Measurements from ENCODE around the gene ZNF69. TPM values are rescaled to one million over a fixed set of nuclear protein-coding genes. Genes with fewer than 3 reads are reported as not detected.
A peak's percentile ranks its signal among the peaks of the same experiment; 100 is the strongest.
"Not testable (repeated sequence)": the region's sequence is repeated elsewhere in the genome, so short reads cannot be mapped to it uniquely, and the experiment has no call there.

The ZNF69 gene
- total and polyA plus RNA-seq, 2 donors (not counting 1 experiment from before 2014, with no cell fraction given), result 0.92 to 2.1 TPM

GRCh38 chr19:11882606-11883005 is 5.0 kb upstream of the ZNF69 start:
- Histone ChIP-seq H3K27ac (ENCODE audit: low read length in 2 of 2) (no peak overlapping the region), H4K20me1 (ENCODE audit: control insufficient read depth, insufficient read depth, low read length, poor library complexity, severe bottlenecking) (no peaks in the 10 kb centered on the region), H3K4me2 (replicated peaks; ENCODE audit: low read depth, low read length, poor library complexity, severe bottlenecking) (no peak overlapping the region), H3K27me3 (replicated peaks in 1 of 4; ENCODE audit: control extremely low read depth in 1 of 4, control insufficient read depth in 3 of 4, insufficient read depth in 4 of 4, low read length in 3 of 4) (no peaks in the 10 kb centered on the region), H3K9me3 (ENCODE audit: control extremely low read depth in 1 of 3, control insufficient read depth in 2 of 3, insufficient read depth in 1 of 3, low read length in 2 of 3) (peaks cover 0 to 32% (median 7%) of the 10 kb centered on the region in 3 donors), H3K79me2 (ENCODE audit: control insufficient read depth, insufficient read depth, low read length) (no peaks in the 10 kb centered on the region), H3K36me3 (replicated peaks in 1 of 2; ENCODE audit: control extremely low read depth in 1 of 2, control insufficient read depth in 1 of 2, extremely low read depth in 1 of 2, insufficient read depth in 2 of 2, low read length in 1 of 2) (no peaks in the 10 kb centered on the region), H3K9ac (ENCODE audit: low read length) (no peak overlapping the region), H3K4me3 (ENCODE audit: control extremely low read depth in 1 of 5, extremely low read depth in 1 of 5, insufficient read depth in 1 of 5, low read depth in 2 of 5, low read length in 4 of 5) (no peak overlapping the region), H3K4me1 (ENCODE audit: control insufficient read depth in 2 of 2, insufficient read depth in 2 of 2, low read length in 2 of 2) (peaks cover 4 to 12% of the 10 kb centered on the region in 2 donors), H2AFZ (ENCODE audit: insufficient read depth, low read depth, low read length, poor library complexity, severe bottlenecking) (no peak overlapping the region)
- H3K9me3 Mint-ChIP-seq (ENCODE audit: insufficient read depth), result peaks cover 3% of the 10 kb centered on the region
- ChIA-PET POLR2A (no interaction called here), CTCF (interaction anchor here (0.6 to 3.7 kb wide), 13 partner anchors 9 to 260 kb away, joined by 3 to 20 read pairs (median 5); partner anchors contain the start of genes ZNF20 and ZNF491)
- no peak for ATAC-seq (ENCODE audit: low read depth)
- peaks cover 9% of the 10 kb centered on the region for H3K4me1 Mint-ChIP-seq
- H3K4me3 Mint-ChIP-seq, result no peak overlapping the region
- DNase-seq, result no peak
- no peaks in the 10 kb centered on the region for H3K27me3 Mint-ChIP-seq
- TF ChIP-seq EZH2 (IDR thresholded peaks at IDR 0.05; ENCODE audit: borderline replicate concordance, insufficient read depth, low read depth, low read length, poor library complexity, severe bottlenecking) (no peak), CTCF (IDR thresholded peaks at IDR 0.05) (no peak)
- H3K27ac Mint-ChIP-seq, result no peak overlapping the region
- no CpG with 5 or more reads among the region's 2 CpGs for WGBS (ENCODE audit: insufficient coverage)
- intact Hi-C loops (cut with micrococcal nuclease), result no loop called here

- peak overlapping the region; percentile 81 for H3K9ac ChIP-seq (ENCODE audit: low read length)
- H3K9me3 ChIP-seq (ENCODE audit: control extremely low read depth in 1 of 3, control insufficient read depth in 2 of 3, insufficient read depth in 1 of 3, low read length in 2 of 3), result peaks cover 0 to 13% (median 0%) of the 10 kb centered on the region in 3 donors
- H4K20me1 ChIP-seq (ENCODE audit: control insufficient read depth, insufficient read depth, low read length, poor library complexity, severe bottlenecking), result no peaks in the 10 kb centered on the region
- Mint-ChIP-seq H3K27me3 (no peaks in the 10 kb centered on the region), H3K27ac (no peak overlapping the region), H3K9me3 (ENCODE audit: insufficient read depth) (peaks cover 3% of the 10 kb centered on the region), H3K4me3 (peak overlapping the region; percentile 92), H3K4me1 (peaks cover 24% of the 10 kb centered on the region)
- ATAC-seq (ENCODE audit: low read depth) (peak; percentile 11), DNase-seq (no peak)
- peak overlapping the region; percentile 50 to 92 (median 80) for H3K4me3 ChIP-seq (ENCODE audit: control extremely low read depth in 1 of 5, extremely low read depth in 1 of 5, insufficient read depth in 1 of 5, low read depth in 2 of 5, low read length in 4 of 5)
- POLR2A ChIA-PET, result interaction anchor here (0.7 kb wide), 1 partner anchor 100 kb away, joined by 3 read pairs; no protein-coding TSS in a partner anchor
- H3K4me1 ChIP-seq (ENCODE audit: control insufficient read depth in 2 of 2, insufficient read depth in 2 of 2, low read length in 2 of 2), result peaks cover 8 to 17% of the 10 kb centered on the region in 2 donors
- H3K79me2 ChIP-seq (ENCODE audit: control insufficient read depth, insufficient read depth, low read length), result peaks cover 3% of the 10 kb centered on the region
- H3K4me2 ChIP-seq (replicated peaks; ENCODE audit: low read depth, low read length, poor library complexity, severe bottlenecking), result peak overlapping the region; percentile 92
- TF ChIP-seq EZH2 (IDR thresholded peaks at IDR 0.05; ENCODE audit: borderline replicate concordance, insufficient read depth, low read depth, low read length, poor library complexity, severe bottlenecking) (no peak), CTCF (IDR thresholded peaks at IDR 0.05) (no peak)
- CTCF ChIA-PET, result interaction anchor here (0.8 kb wide), 1 partner anchor 37 kb away, joined by 3 read pairs; no protein-coding TSS in a partner anchor
- 21% methylated on average over 7 of the region's 7 CpGs for WGBS (ENCODE audit: insufficient coverage)
- H3K27me3 ChIP-seq (replicated peaks in 1 of 4; ENCODE audit: control extremely low read depth in 1 of 4, control insufficient read depth in 3 of 4, insufficient read depth in 4 of 4, low read length in 3 of 4), result no peaks in the 10 kb centered on the region
- H3K36me3 ChIP-seq (replicated peaks in 1 of 2; ENCODE audit: control extremely low read depth in 1 of 2, control insufficient read depth in 1 of 2, extremely low read depth in 1 of 2, insufficient read depth in 2 of 2, low read length in 1 of 2), result no peaks in the 10 kb centered on the region
- intact Hi-C loops (cut with micrococcal nuclease), result no loop called here
- H3K27ac ChIP-seq (ENCODE audit: low read length in 2 of 2), result no peak overlapping the region
- peak overlapping the region; percentile 90 for H2AFZ ChIP-seq (ENCODE audit: insufficient read depth, low read depth, low read length, poor library complexity, severe bottlenecking)
Measured at GRCh38 chr19:11887234-11887610, 360 bp upstream of the ZNF69 start.

- intact Hi-C loops (cut with micrococcal nuclease); H3K9ac ChIP-seq (ENCODE audit: low read length); ATAC-seq (ENCODE audit: low read depth); H3K36me3 ChIP-seq (replicated peaks in 1 of 2; ENCODE audit: control extremely low read depth in 1 of 2, control insufficient read depth in 1 of 2, extremely low read depth in 1 of 2, insufficient read depth in 2 of 2, low read length in 1 of 2); H3K27ac Mint-ChIP-seq; H3K9me3 Mint-ChIP-seq (ENCODE audit: insufficient read depth); CTCF ChIA-PET; H3K4me2 ChIP-seq (replicated peaks; ENCODE audit: low read depth, low read length, poor library complexity, severe bottlenecking); H2AFZ ChIP-seq (ENCODE audit: insufficient read depth, low read depth, low read length, poor library complexity, severe bottlenecking); H3K4me3 ChIP-seq (ENCODE audit: control extremely low read depth in 1 of 5, extremely low read depth in 1 of 5, insufficient read depth in 1 of 5, low read depth in 2 of 5, low read length in 4 of 5); POLR2A ChIA-PET; H3K27me3 ChIP-seq (replicated peaks in 1 of 4; ENCODE audit: control extremely low read depth in 1 of 4, control insufficient read depth in 3 of 4, insufficient read depth in 4 of 4, low read length in 3 of 4); H3K79me2 ChIP-seq (ENCODE audit: control insufficient read depth, insufficient read depth, low read length); H3K27ac ChIP-seq (ENCODE audit: low read length in 2 of 2); H3K27me3 Mint-ChIP-seq; H4K20me1 ChIP-seq (ENCODE audit: control insufficient read depth, insufficient read depth, low read length, poor library complexity, severe bottlenecking); DNase-seq: not testable (repeated sequence)
- 100% methylated on average over 4 of the region's 6 CpGs for WGBS (ENCODE audit: insufficient coverage)
- Histone ChIP-seq H3K4me1 (ENCODE audit: control insufficient read depth in 2 of 2, insufficient read depth in 2 of 2, low read length in 2 of 2) (peaks cover 8 to 17% of the 10 kb centered on the region in 2 donors), H3K9me3 (ENCODE audit: control extremely low read depth in 1 of 3, control insufficient read depth in 2 of 3, insufficient read depth in 1 of 3, low read length in 2 of 3) (peaks cover 0 to 13% (median 0%) of the 10 kb centered on the region in 3 donors)
- H3K4me3 Mint-ChIP-seq, result peak overlapping the region; percentile 52
- H3K4me1 Mint-ChIP-seq, result peaks cover 24% of the 10 kb centered on the region
Measured at GRCh38 chr19:11889901-11890300, 2.3 kb downstream of the ZNF69 start.

All from B cell (primary cell).